ENCODE data around the gene SKIC8.

Gene SKIC8

GRCh38 chr15:78299101-78299930, at the start of gene SKIC8:
Gene SKIC8 (minus strand): TSS chr15:78299609. CDS start chr15:78295686, 3,923 bp downstream.
- peak; percentile 94 for DNase-seq (ENCODE audit: low spot score)

GRCh38 chr15:78347586-78348543, 48.5 kb upstream of the SKIC8 start:
- no peak for DNase-seq (ENCODE audit: low spot score)

- DNase-seq (ENCODE audit: low spot score): no peak
Observed at GRCh38 chr15:78345396-78346125, 46.2 kb upstream of the SKIC8 start.

- no peak for DNase-seq (ENCODE audit: low spot score)
Observed at GRCh38 chr15:78343276-78344060, 44.1 kb upstream of the SKIC8 start.

GRCh38 chr15:78342021-78342420, 42.6 kb upstream of the SKIC8 start:
- no peak for DNase-seq (ENCODE audit: low spot score)

GRCh38 chr15:78341057-78341987, 41.9 kb upstream of the SKIC8 start:
- no peak for DNase-seq (ENCODE audit: low spot score)

GRCh38 chr15:78340231-78341056, 41.0 kb upstream of the SKIC8 start, which contains the start of gene CRABP1:
Gene CRABP1 (plus strand): TSS chr15:78340353. CDS start chr15:78340429, 76 bp downstream.
- no peak for DNase-seq (ENCODE audit: low spot score)

GRCh38 chr15:78339559-78339958, 40.1 kb upstream of the SKIC8 start:
- no peak for DNase-seq (ENCODE audit: low spot score)

GRCh38 chr15:78338781-78339180, 39.4 kb upstream of the SKIC8 start:
- no peak for DNase-seq (ENCODE audit: low spot score)

GRCh38 chr15:78335985-78336384, 36.6 kb upstream of the SKIC8 start:
- no peak for DNase-seq (ENCODE audit: low spot score)

- no peak for DNase-seq (ENCODE audit: low spot score)
Observed at GRCh38 chr15:78334845-78335244, 35.4 kb upstream of the SKIC8 start.

- DNase-seq (ENCODE audit: low spot score): no peak
Observed at GRCh38 chr15:78329625-78330024, 30.2 kb upstream of the SKIC8 start.

GRCh38 chr15:78327466-78327865, 28.1 kb upstream of the SKIC8 start:
- no peak for DNase-seq (ENCODE audit: low spot score)

- DNase-seq (ENCODE audit: low spot score): no peak
Observed at GRCh38 chr15:78325092-78325843, 25.9 kb upstream of the SKIC8 start.

GRCh38 chr15:78324144-78324543, 24.7 kb upstream of the SKIC8 start:
- DNase-seq (ENCODE audit: low spot score): no peak

GRCh38 chr15:78323693-78324092, 24.3 kb upstream of the SKIC8 start:
- no peak for DNase-seq (ENCODE audit: low spot score)

GRCh38 chr15:78322724-78323521, 23.5 kb upstream of the SKIC8 start:
- DNase-seq (ENCODE audit: low spot score): no peak

GRCh38 chr15:78322243-78322642, 22.8 kb upstream of the SKIC8 start:
- no peak for DNase-seq (ENCODE audit: low spot score)

Measured in germinal center (tissue), 1 donor.